SU-DHL-6 (cell line): ENCODE data around the gene WDR37.
"Not testable (repeated sequence)": the region's sequence is repeated elsewhere in the genome, so short reads cannot be mapped to it uniquely, and the experiment has no call there.

Source experiments
- CTCF ChIP-seq: fragments of 200-600 bp; sonication (generic); IDR thresholded peaks from one replicate; pipeline ENCODE4 v1.5.1; 2017; ENCODE audit warnings: antibody characterized with exemption, mild to moderate bottlenecking, low read length, moderate library complexity; ENCODE audit not compliant: insufficient read depth, poor library complexity, severe bottlenecking
- EZH2phosphoT487 ChIP-seq: fragments of 200-600 bp; sonication (generic), shearing (Covaris generic); conservative IDR thresholded peaks from 2 replicates; pipeline ENCODE4 v1.6.1; 2018; ENCODE audit warnings: mild to moderate bottlenecking, antibody characterized with exemption, low read length, moderate library complexity, mixed read lengths

GRCh38 chr10:1118318-1118717, 62.1 kb downstream of the WDR37 start:
- not testable (repeated sequence) for TF ChIP-seq CTCF, EZH2phosphoT487
